PC-3 (cell line): ENCODE results near the gene CDH4.

ENCODE experiments used
- CTCF ChIP-seq: fragments of 300-600 bp; sonication (generic); conservative IDR thresholded peaks from 2 replicates; pipeline ENCODE4 v1.5.1; 2017; ENCODE audit warnings: antibody characterized with exemption, low read depth, mild to moderate bottlenecking, low read length
- EZH2 ChIP-seq: fragments of 300-600 bp; sonication (generic); IDR thresholded peaks from one replicate; pipeline ENCODE4 v1.6.1; 2017; ENCODE audit warnings: antibody characterized with exemption, mild to moderate bottlenecking, low read length; ENCODE audit not compliant: unreplicated experiment
- EZH2phosphoT487 ChIP-seq: fragments of 300-600 bp; sonication (generic); IDR thresholded peaks from 2 replicates; pipeline ENCODE4 v1.6.1; 2018; ENCODE audit warnings: mild to moderate bottlenecking, antibody characterized with exemption, low read length, borderline replicate concordance

GRCh38 chr20:61483336-61484067 lies 231.4 kb downstream of the CDH4 start:
- no peak for TF ChIP-seq EZH2
- TF ChIP-seq CTCF: no peak
- TF ChIP-seq EZH2phosphoT487: no peak
